Lower lobe of right lung (tissue), 2 donors: ENCODE measurements around the gene GABPA. TPM values are rescaled to one million over a fixed set of nuclear protein-coding genes. Genes with fewer than 3 reads are reported as not detected.

Experiments used
- ATAC-seq, 2 donors: fragments of 200-7000 bp; cut with Tn5 transposase; one replicate each; pipeline ENCODE4 v1.9.1; 2020 to 2022; ENCODE audit warnings: mild to moderate bottlenecking in 2 of 2, moderate library complexity in 2 of 2
- DNase-seq: peaks from one replicate; pipeline ENCODE4 v3.0.0-alpha.2; 2020
- H3K27ac ChIP-seq: fragments of 200-600 bp; one replicate; pipeline ENCODE4 v1.8.0; 2022
- H3K27me3 ChIP-seq: fragments of 200-600 bp; one replicate; pipeline ENCODE4 v1.8.0; 2022; ENCODE audit warnings: low read depth
- H3K36me3 ChIP-seq: fragments of 200-600 bp; one replicate; pipeline ENCODE4 v1.8.0; 2022; ENCODE audit warnings: mild to moderate bottlenecking
- H3K4me1 ChIP-seq: fragments of 200-600 bp; one replicate; pipeline ENCODE4 v1.8.0; 2022
- H3K4me3 ChIP-seq: fragments of 200-600 bp; one replicate; pipeline ENCODE4 v1.8.0; 2022; ENCODE audit warnings: mild to moderate bottlenecking
- H3K9me3 ChIP-seq: fragments of 200-600 bp; one replicate; pipeline ENCODE4 v1.8.0; 2022
- intact Hi-C: fragments of 100-400 bp; cut with DNase I; formaldehyde crosslinking; loops from one replicate; pipeline ENCODE4 v1.11.0; 2022
- total RNA-seq: library from RNA; stranded (reverse); fragmentation: NEBNext Ultra II Directional; extraction: Animal tissue kit (Norgen Biotek cat#: 25700); gene quantifications from one replicate; pipeline ENCODE4 v1.2.1, GENCODE V29; 2021
- TF ChIP-seq, protein P1 (sequence below): fragments of 200-600 bp; IDR thresholded peaks from one replicate; pipeline ENCODE4 v1.8.0; 2022; ENCODE audit warnings: antibody characterized with exemption, mild to moderate bottlenecking
- donor health status: DM: no; HTN: yes; CAD: no; lungs with severe emphysema.

GABPA gene
- total RNA-seq, 1 donor from 2014 or later = 29.3 TPM

DNA sequence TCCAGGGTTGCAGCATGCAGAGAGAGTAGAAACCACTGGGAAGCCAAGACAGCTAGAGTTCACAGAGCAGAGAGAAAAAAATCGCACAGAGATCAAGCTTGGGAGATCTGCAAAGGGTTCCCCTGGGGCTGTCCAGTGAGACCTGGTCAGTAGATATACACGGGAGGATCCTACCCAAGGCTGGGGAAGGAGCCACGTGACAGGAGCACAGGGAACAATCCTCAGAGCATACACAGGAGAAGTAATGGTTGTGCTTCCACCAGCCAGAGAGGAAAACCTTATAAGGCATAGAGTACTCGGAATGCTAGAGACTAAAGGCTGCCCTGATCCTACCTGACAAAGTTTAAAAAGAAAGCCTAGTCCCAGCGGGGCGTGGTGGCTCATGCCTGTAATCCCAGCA is 53.9 kb downstream of the GABPA start:
- no peak for DNase-seq
- TF ChIP-seq, protein P1, sequence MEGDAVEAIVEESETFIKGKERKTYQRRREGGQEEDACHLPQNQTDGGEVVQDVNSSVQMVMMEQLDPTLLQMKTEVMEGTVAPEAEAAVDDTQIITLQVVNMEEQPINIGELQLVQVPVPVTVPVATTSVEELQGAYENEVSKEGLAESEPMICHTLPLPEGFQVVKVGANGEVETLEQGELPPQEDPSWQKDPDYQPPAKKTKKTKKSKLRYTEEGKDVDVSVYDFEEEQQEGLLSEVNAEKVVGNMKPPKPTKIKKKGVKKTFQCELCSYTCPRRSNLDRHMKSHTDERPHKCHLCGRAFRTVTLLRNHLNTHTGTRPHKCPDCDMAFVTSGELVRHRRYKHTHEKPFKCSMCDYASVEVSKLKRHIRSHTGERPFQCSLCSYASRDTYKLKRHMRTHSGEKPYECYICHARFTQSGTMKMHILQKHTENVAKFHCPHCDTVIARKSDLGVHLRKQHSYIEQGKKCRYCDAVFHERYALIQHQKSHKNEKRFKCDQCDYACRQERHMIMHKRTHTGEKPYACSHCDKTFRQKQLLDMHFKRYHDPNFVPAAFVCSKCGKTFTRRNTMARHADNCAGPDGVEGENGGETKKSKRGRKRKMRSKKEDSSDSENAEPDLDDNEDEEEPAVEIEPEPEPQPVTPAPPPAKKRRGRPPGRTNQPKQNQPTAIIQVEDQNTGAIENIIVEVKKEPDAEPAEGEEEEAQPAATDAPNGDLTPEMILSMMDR = no peak
- no peaks in the 10 kb centered on the region for H3K9me3 ChIP-seq
- H3K27me3 ChIP-seq = no peaks in the 10 kb centered on the region
- no peak overlapping the region for H3K27ac ChIP-seq
- no peaks in the 10 kb centered on the region for H3K36me3 ChIP-seq
- H3K4me1 ChIP-seq = no peaks in the 10 kb centered on the region
- no peak for ATAC-seq
- H3K4me3 ChIP-seq = no peak overlapping the region
- intact Hi-C loops = no loop called here

DNA sequence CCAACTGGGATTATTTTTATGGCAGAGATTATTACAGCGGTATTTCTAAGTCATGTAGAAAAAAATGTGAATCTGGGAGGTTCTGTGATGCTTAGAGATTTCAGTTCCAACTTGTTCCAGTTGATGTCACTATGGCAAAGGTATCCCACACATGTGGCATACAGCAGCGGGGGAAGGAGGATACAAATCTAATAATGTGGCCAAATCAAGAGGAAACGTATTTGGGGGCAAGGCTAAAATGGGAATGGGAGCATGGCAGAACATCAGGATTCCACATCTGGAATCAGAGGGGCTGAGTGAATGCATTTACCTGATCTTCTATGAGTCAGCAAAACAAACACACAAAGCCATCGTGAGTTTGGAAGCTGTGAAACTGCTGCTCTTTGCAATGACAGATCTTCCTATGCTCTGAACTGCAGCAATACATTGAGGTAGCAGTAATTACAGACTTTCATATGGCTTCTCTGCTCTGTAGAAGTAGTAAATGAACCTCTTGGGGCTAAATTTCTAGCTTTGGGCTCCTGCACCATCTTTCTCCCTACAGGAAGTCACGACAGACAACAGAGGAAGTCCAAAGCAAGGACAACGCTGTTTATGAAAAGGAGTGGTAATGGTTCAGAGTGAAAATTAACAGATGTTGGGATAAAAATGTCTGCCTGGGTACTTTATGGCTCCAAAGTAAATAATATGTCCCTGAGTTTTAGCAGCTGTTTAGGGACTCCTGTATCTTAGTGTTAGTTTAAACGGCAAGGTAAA is 55.5 kb downstream of the GABPA start:
- Histone ChIP-seq H3K9me3 (no peaks in the 10 kb centered on the region), H3K36me3 (no peaks in the 10 kb centered on the region), H3K27ac (no peak overlapping the region), H3K4me1 (no peaks in the 10 kb centered on the region), H3K4me3 (peak overlapping the region; percentile 38), H3K27me3 (no peaks in the 10 kb centered on the region)
- TF ChIP-seq, protein P1 = peak; percentile 43
- ATAC-seq (no peak), DNase-seq (no peak)
- intact Hi-C loops = no loop called here

DNA sequence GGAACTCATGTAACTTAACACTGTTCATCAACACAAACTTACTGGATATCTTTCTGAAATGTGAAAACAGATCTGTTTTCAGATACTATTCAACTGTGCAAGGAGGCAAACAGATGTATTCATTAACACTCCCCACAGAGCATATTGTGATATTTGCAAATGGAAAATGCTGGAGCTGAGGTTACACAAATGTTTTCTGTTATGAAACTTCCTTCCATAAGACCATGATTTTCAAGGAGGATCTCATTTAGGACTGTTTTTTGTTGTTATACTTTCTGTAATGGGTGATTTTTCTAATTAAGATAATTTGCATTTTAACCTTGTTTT is 56.1 kb downstream of the GABPA start:
- intact Hi-C loops = no loop called here
- no peaks in the 10 kb centered on the region for H3K4me1 ChIP-seq
- H3K36me3 ChIP-seq = no peaks in the 10 kb centered on the region
- H3K27ac ChIP-seq = no peak overlapping the region
- peak overlapping the region; percentile 38 for H3K4me3 ChIP-seq
- ATAC-seq = no peak
- peaks cover under 1% of the 10 kb centered on the region for H3K27me3 ChIP-seq
- TF ChIP-seq, protein P1 = no peak
- DNase-seq = no peak
- no peaks in the 10 kb centered on the region for H3K9me3 ChIP-seq

DNA sequence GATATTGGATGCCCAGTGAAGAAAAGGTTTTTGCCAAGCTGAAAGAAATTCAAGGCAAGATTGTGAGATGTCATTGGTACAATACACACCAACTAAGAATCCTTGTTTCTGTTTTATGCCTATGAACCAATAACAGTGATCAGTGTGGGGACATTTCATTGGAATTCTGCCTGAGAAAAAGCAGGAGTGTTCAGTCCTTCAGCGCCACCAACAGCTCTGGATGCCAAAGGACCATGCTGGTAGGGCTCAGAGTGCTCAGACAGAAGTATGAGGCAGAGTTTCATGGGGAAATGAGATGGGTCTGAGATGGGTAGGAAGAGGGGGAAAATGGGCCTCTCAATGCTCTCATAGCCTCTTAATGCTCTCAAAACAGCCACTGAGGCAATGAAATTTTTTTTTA is 56.5 kb downstream of the GABPA start:
- H3K4me3 ChIP-seq = no peak overlapping the region
- peaks cover 4% of the 10 kb centered on the region for H3K27me3 ChIP-seq
- no peaks in the 10 kb centered on the region for H3K9me3 ChIP-seq
- TF ChIP-seq, protein P1 = no peak
- ATAC-seq = no peak
- no peaks in the 10 kb centered on the region for H3K4me1 ChIP-seq
- no peak for DNase-seq
- H3K27ac ChIP-seq = no peak overlapping the region
- H3K36me3 ChIP-seq = no peaks in the 10 kb centered on the region
- intact Hi-C loops = no loop called here

DNA sequence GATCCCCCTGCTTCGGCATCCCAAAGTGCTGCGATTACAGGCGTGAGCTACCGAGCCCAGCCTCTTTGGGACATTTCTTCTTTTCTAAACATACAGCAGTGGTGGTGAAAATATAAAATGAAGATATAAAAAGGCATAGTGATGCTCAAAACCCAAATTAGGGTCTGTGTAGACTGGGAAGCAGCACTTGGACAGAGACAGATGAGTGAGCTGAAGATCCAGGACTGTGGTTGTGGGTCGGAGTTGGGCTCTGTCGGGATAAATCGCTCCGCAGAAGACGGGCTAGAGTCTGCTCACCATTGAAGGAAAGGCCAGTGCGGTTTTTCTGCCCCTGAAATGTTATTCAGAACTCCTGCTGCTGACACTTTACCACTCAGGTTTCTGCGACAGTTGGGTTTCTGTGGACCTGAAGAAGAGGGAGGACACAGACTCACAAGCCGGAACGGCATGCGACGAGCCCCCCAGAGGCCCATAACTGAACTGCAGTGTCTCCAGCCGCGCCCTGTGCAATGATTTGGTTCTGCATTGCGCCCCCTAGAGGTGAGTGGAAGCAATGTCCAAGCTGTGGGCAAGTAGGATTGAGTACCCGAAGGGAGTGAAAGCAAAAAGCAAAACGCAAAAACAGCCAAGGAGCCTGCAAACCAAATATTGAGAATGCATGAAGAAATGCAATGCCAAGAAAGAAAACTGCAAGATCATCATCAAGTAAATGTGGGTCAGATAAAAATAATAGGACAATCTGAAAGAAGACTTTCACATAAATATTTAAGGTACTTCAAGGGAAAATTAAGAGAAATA is 66.6 kb downstream of the GABPA start:
- peak; percentile 86 for DNase-seq

More for the DNA sequence above, 66.6 kb downstream of the GABPA start:
- intact Hi-C loops = no loop called here
- Histone ChIP-seq H3K4me1 (no peaks in the 10 kb centered on the region), H3K36me3 (no peaks in the 10 kb centered on the region), H3K4me3 (no peak overlapping the region), H3K27ac (no peak overlapping the region), H3K9me3 (no peaks in the 10 kb centered on the region), H3K27me3 (no peaks in the 10 kb centered on the region)
- peak; percentile 98 to 99 for ATAC-seq
- TF ChIP-seq, protein P1 = peak; percentile 97
